ENCODE measurements around the gene LEMD3.

LEMD3 gene

DNA sequence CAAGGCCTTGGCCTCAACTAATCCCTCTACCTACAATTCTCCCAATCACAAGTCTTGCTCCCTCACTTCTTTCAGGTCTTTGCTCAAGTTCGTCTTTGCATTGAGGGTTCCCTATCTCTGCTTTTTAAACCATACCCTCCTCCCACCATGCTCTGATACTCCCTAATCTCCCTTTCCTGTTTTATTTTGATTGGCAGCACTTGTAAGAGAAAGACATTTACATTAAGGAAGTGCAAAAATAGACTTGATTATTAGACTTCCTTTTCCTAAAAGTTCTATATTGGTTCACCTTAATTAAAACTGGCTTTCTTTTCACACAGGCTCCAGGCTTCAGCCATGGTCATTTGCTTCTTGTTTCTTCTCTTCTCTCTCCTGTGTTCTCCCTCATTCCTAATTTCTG lies 30.0 kb upstream of the LEMD3 start:
- no peak for TF ChIP-seq FOXP2 (optimal IDR thresholded peaks at IDR 0.05; ENCODE audit: borderline replicate concordance, extremely low read depth, extremely low read length, insufficient read depth)
- no peak for TF ChIP-seq TAF1 (IDR thresholded peaks at IDR 0.05; ENCODE audit: borderline replicate concordance, insufficient read depth, low read length)
- TF ChIP-seq, protein P1, sequence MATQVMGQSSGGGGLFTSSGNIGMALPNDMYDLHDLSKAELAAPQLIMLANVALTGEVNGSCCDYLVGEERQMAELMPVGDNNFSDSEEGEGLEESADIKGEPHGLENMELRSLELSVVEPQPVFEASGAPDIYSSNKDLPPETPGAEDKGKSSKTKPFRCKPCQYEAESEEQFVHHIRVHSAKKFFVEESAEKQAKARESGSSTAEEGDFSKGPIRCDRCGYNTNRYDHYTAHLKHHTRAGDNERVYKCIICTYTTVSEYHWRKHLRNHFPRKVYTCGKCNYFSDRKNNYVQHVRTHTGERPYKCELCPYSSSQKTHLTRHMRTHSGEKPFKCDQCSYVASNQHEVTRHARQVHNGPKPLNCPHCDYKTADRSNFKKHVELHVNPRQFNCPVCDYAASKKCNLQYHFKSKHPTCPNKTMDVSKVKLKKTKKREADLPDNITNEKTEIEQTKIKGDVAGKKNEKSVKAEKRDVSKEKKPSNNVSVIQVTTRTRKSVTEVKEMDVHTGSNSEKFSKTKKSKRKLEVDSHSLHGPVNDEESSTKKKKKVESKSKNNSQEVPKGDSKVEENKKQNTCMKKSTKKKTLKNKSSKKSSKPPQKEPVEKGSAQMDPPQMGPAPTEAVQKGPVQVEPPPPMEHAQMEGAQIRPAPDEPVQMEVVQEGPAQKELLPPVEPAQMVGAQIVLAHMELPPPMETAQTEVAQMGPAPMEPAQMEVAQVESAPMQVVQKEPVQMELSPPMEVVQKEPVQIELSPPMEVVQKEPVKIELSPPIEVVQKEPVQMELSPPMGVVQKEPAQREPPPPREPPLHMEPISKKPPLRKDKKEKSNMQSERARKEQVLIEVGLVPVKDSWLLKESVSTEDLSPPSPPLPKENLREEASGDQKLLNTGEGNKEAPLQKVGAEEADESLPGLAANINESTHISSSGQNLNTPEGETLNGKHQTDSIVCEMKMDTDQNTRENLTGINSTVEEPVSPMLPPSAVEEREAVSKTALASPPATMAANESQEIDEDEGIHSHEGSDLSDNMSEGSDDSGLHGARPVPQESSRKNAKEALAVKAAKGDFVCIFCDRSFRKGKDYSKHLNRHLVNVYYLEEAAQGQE (IDR thresholded peaks at IDR 0.05; ENCODE audit: insufficient read depth in 1 of 2, low read depth in 2 of 2, low read length in 2 of 2), result no peak
- no peak for TF ChIP-seq SIN3A (IDR thresholded peaks at IDR 0.05; ENCODE audit: borderline replicate concordance, insufficient read depth, low read length)
- no peak for TF ChIP-seq POLR2AphosphoS5 (IDR thresholded peaks at IDR 0.05; ENCODE audit: low read depth, low read length)

DNA sequence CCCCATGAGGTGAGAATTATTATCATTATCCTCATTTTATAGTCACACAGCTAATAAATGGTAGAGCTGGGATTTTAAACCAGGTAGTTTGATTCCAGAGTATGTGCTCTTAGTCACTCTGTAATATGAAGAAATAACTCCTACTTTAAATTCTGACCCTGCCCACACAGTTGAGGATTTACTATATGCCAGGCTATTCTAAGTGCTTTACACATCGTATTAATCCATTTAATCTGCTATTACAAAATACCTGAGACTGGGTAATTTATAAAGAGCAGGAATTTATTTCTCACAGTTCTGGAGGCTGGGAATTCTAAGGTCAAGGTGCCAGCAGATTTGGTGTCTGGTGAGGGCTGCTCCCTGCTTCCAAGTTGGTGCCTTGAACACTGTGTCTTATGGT lies 28.6 kb upstream of the LEMD3 start:
- TF ChIP-seq, protein P1 (IDR thresholded peaks at IDR 0.05; ENCODE audit: insufficient read depth in 1 of 2, low read depth in 2 of 2, low read length in 2 of 2), result no peak
- TF ChIP-seq POLR2AphosphoS5 (IDR thresholded peaks at IDR 0.05; ENCODE audit: low read depth, low read length) (no peak), SIN3A (IDR thresholded peaks at IDR 0.05; ENCODE audit: borderline replicate concordance, insufficient read depth, low read length) (no peak), TAF1 (IDR thresholded peaks at IDR 0.05; ENCODE audit: borderline replicate concordance, insufficient read depth, low read length) (no peak), FOXP2 (optimal IDR thresholded peaks at IDR 0.05; ENCODE audit: borderline replicate concordance, extremely low read depth, extremely low read length, insufficient read depth) (no peak)

DNA sequence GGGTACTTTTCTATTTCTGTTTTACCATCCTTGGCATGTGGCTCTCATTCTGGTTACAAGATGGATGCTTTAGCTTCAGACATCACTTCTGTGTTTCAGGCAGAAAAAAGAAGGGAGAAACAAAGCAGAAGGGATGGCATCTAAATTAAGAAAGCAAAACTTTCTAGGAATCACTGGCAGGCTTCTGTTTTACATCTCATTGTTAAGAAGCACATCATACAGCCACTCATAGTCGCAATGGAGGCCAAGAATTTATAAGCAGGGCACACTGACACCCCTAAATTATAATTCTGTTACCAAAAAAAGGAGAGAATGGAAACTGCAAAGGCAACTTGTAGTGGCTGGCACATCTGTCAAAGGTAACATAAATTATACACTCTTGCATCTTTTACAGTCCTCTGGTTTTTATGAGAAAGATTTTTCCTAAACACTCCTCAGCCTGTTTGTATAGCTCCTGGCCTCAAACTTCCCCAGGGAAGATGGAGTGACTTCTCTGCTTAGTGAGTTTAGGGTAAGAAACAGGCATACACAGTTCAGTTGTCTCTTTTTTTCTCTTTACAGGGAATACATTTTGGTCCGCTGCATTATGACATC lies 22.0 kb upstream of the LEMD3 start:
- TF ChIP-seq POLR2AphosphoS5 (IDR thresholded peaks at IDR 0.05; ENCODE audit: low read depth, low read length) (no peak), SIN3A (IDR thresholded peaks at IDR 0.05; ENCODE audit: borderline replicate concordance, insufficient read depth, low read length) (no peak), TAF1 (IDR thresholded peaks at IDR 0.05; ENCODE audit: borderline replicate concordance, insufficient read depth, low read length) (no peak), FOXP2 (optimal IDR thresholded peaks at IDR 0.05; ENCODE audit: borderline replicate concordance, extremely low read depth, extremely low read length, insufficient read depth) (no peak)
- TF ChIP-seq, protein P1 (IDR thresholded peaks at IDR 0.05; ENCODE audit: insufficient read depth in 1 of 2, low read depth in 2 of 2, low read length in 2 of 2), result no peak

DNA sequence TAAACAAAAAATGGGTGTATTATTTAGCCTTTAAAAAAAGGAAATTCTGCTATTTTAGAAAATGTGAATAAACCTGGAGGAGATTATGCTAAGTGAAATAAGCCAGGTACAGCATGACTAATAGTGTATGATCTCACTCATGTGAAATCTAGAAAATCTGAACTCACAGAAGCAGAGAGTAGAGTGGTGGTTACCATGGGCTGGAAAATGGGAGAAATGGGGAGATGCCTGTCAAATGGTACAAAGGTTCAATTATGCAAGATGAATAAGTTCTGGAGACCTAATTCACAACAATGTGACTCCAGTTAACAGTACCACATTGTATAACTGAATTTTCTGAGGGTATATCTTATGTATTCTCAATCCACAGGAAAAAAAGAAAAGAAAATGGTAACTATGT lies 17.4 kb upstream of the LEMD3 start:
- TF ChIP-seq TAF1 (IDR thresholded peaks at IDR 0.05; ENCODE audit: borderline replicate concordance, insufficient read depth, low read length) (no peak), POLR2AphosphoS5 (IDR thresholded peaks at IDR 0.05; ENCODE audit: low read depth, low read length) (no peak), SIN3A (IDR thresholded peaks at IDR 0.05; ENCODE audit: borderline replicate concordance, insufficient read depth, low read length) (no peak), FOXP2 (optimal IDR thresholded peaks at IDR 0.05; ENCODE audit: borderline replicate concordance, extremely low read depth, extremely low read length, insufficient read depth) (no peak)

DNA sequence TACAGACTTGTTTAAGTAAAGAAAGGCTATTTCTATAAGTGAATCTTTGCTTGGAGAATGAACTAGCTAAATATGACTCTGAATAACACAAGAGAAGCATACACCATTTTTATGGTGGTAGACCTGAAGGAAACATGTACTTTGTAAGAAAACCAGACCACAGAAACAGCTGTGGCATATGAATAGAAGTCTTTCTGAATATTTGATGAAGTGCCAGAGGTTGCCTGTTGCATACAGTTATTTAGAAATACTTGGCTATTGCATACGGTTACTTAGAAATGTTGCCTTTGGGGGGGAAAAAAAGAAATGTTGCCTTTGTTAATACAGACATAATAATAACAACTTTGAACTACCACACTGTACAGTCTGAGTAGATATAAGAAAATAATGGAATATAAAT lies 16.8 kb upstream of the LEMD3 start:
- TF ChIP-seq, protein P1 (IDR thresholded peaks at IDR 0.05; ENCODE audit: insufficient read depth in 1 of 2, low read depth in 2 of 2, low read length in 2 of 2), result no peak
- no peak for TF ChIP-seq FOXP2 (optimal IDR thresholded peaks at IDR 0.05; ENCODE audit: borderline replicate concordance, extremely low read depth, extremely low read length, insufficient read depth)
- TF ChIP-seq SIN3A (IDR thresholded peaks at IDR 0.05; ENCODE audit: borderline replicate concordance, insufficient read depth, low read length), result no peak
- TF ChIP-seq TAF1 (IDR thresholded peaks at IDR 0.05; ENCODE audit: borderline replicate concordance, insufficient read depth, low read length), result no peak
- no peak for TF ChIP-seq POLR2AphosphoS5 (IDR thresholded peaks at IDR 0.05; ENCODE audit: low read depth, low read length)
